HG02852 (cell line): Measurements from ENCODE around the gene SCGB1C1.
A peak's percentile ranks its signal among the peaks of the same experiment; 100 is the strongest.

Source experiments
- ATAC-seq: cut with Tn5 transposase; IDR thresholded peaks from one replicate; pipeline ENCODE4 v1.9.1; 2021; ENCODE audit warnings: mild to moderate bottlenecking, moderate library complexity; ENCODE audit not compliant: unreplicated experiment

Gene SCGB1C1

GRCh38 chr11:204587-205109, 11.8 kb downstream of the SCGB1C1 start:
- ATAC-seq: no peak

GRCh38 chr11:205221-206001, 12.5 kb downstream of the SCGB1C1 start:
- no peak for ATAC-seq

GRCh38 chr11:206002-206384, 13.1 kb downstream of the SCGB1C1 start:
- no peak for ATAC-seq

GRCh38 chr11:206526-207207, 13.8 kb downstream of the SCGB1C1 start:
- peak; percentile 14 for ATAC-seq

- peak; percentile 68 for ATAC-seq
Observed at GRCh38 chr11:207208-207862, 14.5 kb downstream of the SCGB1C1 start, which contains the start of the genes BET1L and RIC8A. TSS of gene BET1L (minus strand) at chr11:207399. CDS start at chr11:207321, 78 bp downstream. TSS of gene RIC8A (plus strand) at chr11:207708. CDS start at chr11:208855, 1,147 bp downstream.

- ATAC-seq: no peak
Observed at GRCh38 chr11:207863-208180, 14.9 kb downstream of the SCGB1C1 start.

- peak; percentile 40 for ATAC-seq
Observed at GRCh38 chr11:208181-208916, 15.5 kb downstream of the SCGB1C1 start.

- ATAC-seq: no peak
Observed at GRCh38 chr11:208917-209260, 16.0 kb downstream of the SCGB1C1 start.

GRCh38 chr11:209275-210121, 16.6 kb downstream of the SCGB1C1 start:
- ATAC-seq: no peak

- no peak for ATAC-seq
Observed at GRCh38 chr11:210122-210802, 17.4 kb downstream of the SCGB1C1 start.

- no peak for ATAC-seq
Observed at GRCh38 chr11:210803-211180, 17.9 kb downstream of the SCGB1C1 start.

GRCh38 chr11:211295-211694, 18.4 kb downstream of the SCGB1C1 start:
- no peak for ATAC-seq

GRCh38 chr11:211741-212140, 18.9 kb downstream of the SCGB1C1 start:
- ATAC-seq: no peak

GRCh38 chr11:212150-213100, 19.5 kb downstream of the SCGB1C1 start:
- ATAC-seq: no peak

GRCh38 chr11:213111-213510, 20.2 kb downstream of the SCGB1C1 start:
- no peak for ATAC-seq

GRCh38 chr11:214083-214482, 21.2 kb downstream of the SCGB1C1 start:
- ATAC-seq: no peak

GRCh38 chr11:215581-216037, 22.7 kb downstream of the SCGB1C1 start:
- no peak for ATAC-seq
